ENCODE measurements around the gene NCSTN. TPM values are rescaled to one million over a fixed set of nuclear protein-coding genes. Genes with fewer than 3 reads are reported as not detected.

NCSTN gene
- total RNA-seq, 4 donors from 2014 or later = 30.6 to 101 (median 67.3) TPM

GRCh38 chr1:160363951-160364735 lies 21.0 kb downstream of the NCSTN start:
- no peak overlapping the region for H3K27ac ChIP-seq
- H3K27me3 ChIP-seq = no peaks in the 10 kb centered on the region
- in situ Hi-C loops (cut with MboI; ENCODE audit: low pct_ligation_motif_present in 1 of 4, low pct_unique_long_range_greater_than_20kb in 1 of 4, low sequenced_read_pairs in 3 of 4) = no loop called here
- H3K4me3 ChIP-seq = no peak overlapping the region
- intact Hi-C loops (cut with DNase I; ENCODE audit: low total_unique reads) = no loop called here
- no peak for DNase-seq
- no peak for TF ChIP-seq POLR2AphosphoS5 (IDR thresholded peaks at IDR 0.05)
- no peak for TF ChIP-seq EP300 (IDR thresholded peaks at IDR 0.05; ENCODE audit: low read depth)
- TF ChIP-seq CTCF (IDR thresholded peaks at IDR 0.05) = no peak
- TF ChIP-seq POLR2A (IDR thresholded peaks at IDR 0.05) = no peak
- no peaks in the 10 kb centered on the region for H3K36me3 ChIP-seq
- no peaks in the 10 kb centered on the region for H3K4me1 ChIP-seq
- H3K9me3 ChIP-seq = no peaks in the 10 kb centered on the region
- 67 to 68% methylated on average over 8 to 12 of the region's 12 CpGs for WGBS, 2 donors (ENCODE audit: low coverage in 1 of 2)

- Histone ChIP-seq H3K4me3 (no peak overlapping the region), H3K27ac (no peak overlapping the region), H3K4me1 (no peaks in the 10 kb centered on the region), H3K27me3 (no peaks in the 10 kb centered on the region), H3K36me3 (no peaks in the 10 kb centered on the region), H3K9me3 (no peaks in the 10 kb centered on the region)
- TF ChIP-seq CTCF (IDR thresholded peaks at IDR 0.05) (no peak), POLR2A (IDR thresholded peaks at IDR 0.05) (no peak), EP300 (IDR thresholded peaks at IDR 0.05; ENCODE audit: low read depth) (no peak), POLR2AphosphoS5 (IDR thresholded peaks at IDR 0.05) (no peak)
- DNase-seq = no peak
- intact Hi-C loops (cut with DNase I; ENCODE audit: low total_unique reads) = loop anchor here (5.0 kb wide), 1 partner anchor 167 kb away; no protein-coding TSS in a partner anchor
- WGBS, 2 donors (ENCODE audit: low coverage in 1 of 2) = 86% methylated on average over 1 of the region's 1 CpG; no CpG with 5 or more reads in 1 of the 2 donors
- in situ Hi-C loops (cut with MboI; ENCODE audit: low pct_ligation_motif_present in 1 of 4, low pct_unique_long_range_greater_than_20kb in 1 of 4, low sequenced_read_pairs in 3 of 4) = no loop called here
Measured at GRCh38 chr1:160365325-160365724, 22.1 kb downstream of the NCSTN start.

GRCh38 chr1:160366731-160367515 lies 23.7 kb downstream of the NCSTN start, which contains the start of gene NHLH1:
NHLH1 (plus strand) TSS chr1:160367071; CDS start chr1:160370732, 3,661 bp downstream.
- intact Hi-C loops (cut with DNase I; ENCODE audit: low total_unique reads) = loop anchor here (5.0 kb wide), 1 partner anchor 165 kb away; no protein-coding TSS in a partner anchor
- Histone ChIP-seq H3K9me3 (no peaks in the 10 kb centered on the region), H3K36me3 (no peaks in the 10 kb centered on the region), H3K4me1 (no peaks in the 10 kb centered on the region), H3K27ac (no peak within 1 kb of the TSS), H3K4me3 (no peak within 1 kb of the TSS), H3K27me3 (peaks cover 5% of the 10 kb centered on the region)
- WGBS, 2 donors (ENCODE audit: low coverage in 1 of 2) = 66% methylated on average over 14 of the region's 15 CpGs; no CpG with 5 or more reads in 1 of the 2 donors
- no peak for TF ChIP-seq EP300 (IDR thresholded peaks at IDR 0.05; ENCODE audit: low read depth)
- no peak for TF ChIP-seq POLR2AphosphoS5 (IDR thresholded peaks at IDR 0.05)
- no peak for TF ChIP-seq CTCF (IDR thresholded peaks at IDR 0.05)
- no peak for TF ChIP-seq POLR2A (IDR thresholded peaks at IDR 0.05)
- in situ Hi-C loops (cut with MboI; ENCODE audit: low pct_ligation_motif_present in 1 of 4, low pct_unique_long_range_greater_than_20kb in 1 of 4, low sequenced_read_pairs in 3 of 4) = no loop called here
- no peak for DNase-seq

GRCh38 chr1:160367516-160367900 lies 24.3 kb downstream of the NCSTN start:
- no peak for DNase-seq
- in situ Hi-C loops (cut with MboI; ENCODE audit: low pct_ligation_motif_present in 1 of 4, low pct_unique_long_range_greater_than_20kb in 1 of 4, low sequenced_read_pairs in 3 of 4) = no loop called here
- TF ChIP-seq POLR2A (IDR thresholded peaks at IDR 0.05) = no peak
- no peak for TF ChIP-seq POLR2AphosphoS5 (IDR thresholded peaks at IDR 0.05)
- no peak for TF ChIP-seq CTCF (IDR thresholded peaks at IDR 0.05)
- no peak for TF ChIP-seq EP300 (IDR thresholded peaks at IDR 0.05; ENCODE audit: low read depth)
- no peak overlapping the region for H3K27ac ChIP-seq
- no peaks in the 10 kb centered on the region for H3K4me1 ChIP-seq
- H3K36me3 ChIP-seq = no peaks in the 10 kb centered on the region
- no peak overlapping the region for H3K4me3 ChIP-seq
- WGBS, 2 donors (ENCODE audit: low coverage in 1 of 2) = 51 to 52% methylated on average over 3 to 4 of the region's 4 CpGs
- peaks cover 5% of the 10 kb centered on the region for H3K27me3 ChIP-seq
- intact Hi-C loops (cut with DNase I; ENCODE audit: low total_unique reads) = loop anchor here (5.0 kb wide), 1 partner anchor 165 kb away; no protein-coding TSS in a partner anchor
- no peaks in the 10 kb centered on the region for H3K9me3 ChIP-seq

Data from transverse colon (tissue), 4 donors.